ENCODE data around the gene AGAP5. TPM values are rescaled to one million over a fixed set of nuclear protein-coding genes. Genes with fewer than 3 reads are reported as not detected.

AGAP5 gene
- total RNA-seq, 4 donors from 2014 or later: 4.3 to 8.8 (median 5.4) TPM

- no peak for TF ChIP-seq CTCF (IDR thresholded peaks at IDR 0.05)
- DNase-seq (ENCODE audit: low spot score): no peak
- ATAC-seq (ENCODE audit: low FRiP score): no peak
Measured at GRCh38 chr10:73653701-73654100, 44.2 kb downstream of the AGAP5 start.

- TF ChIP-seq CTCF (IDR thresholded peaks at IDR 0.05): no peak
- ATAC-seq (ENCODE audit: low FRiP score): no peak
- DNase-seq (ENCODE audit: low spot score): no peak
Measured at GRCh38 chr10:73653195-73653594, 44.7 kb downstream of the AGAP5 start.

- DNase-seq (ENCODE audit: low spot score): no peak
- no peak for ATAC-seq (ENCODE audit: low FRiP score)
- TF ChIP-seq CTCF (IDR thresholded peaks at IDR 0.05): no peak
Measured at GRCh38 chr10:73650537-73651331, 47.2 kb downstream of the AGAP5 start.

- no peak for TF ChIP-seq CTCF (IDR thresholded peaks at IDR 0.05)
- no peak for ATAC-seq (ENCODE audit: low FRiP score)
- DNase-seq (ENCODE audit: low spot score): no peak
Measured at GRCh38 chr10:73649876-73650536, 47.9 kb downstream of the AGAP5 start.

GRCh38 chr10:73648975-73649829 lies 48.7 kb downstream of the AGAP5 start:
- peak; percentile 31 for ATAC-seq (ENCODE audit: low FRiP score)
- no peak for TF ChIP-seq CTCF (IDR thresholded peaks at IDR 0.05)
- no peak for DNase-seq (ENCODE audit: low spot score)

GRCh38 chr10:73647875-73648651 lies 49.8 kb downstream of the AGAP5 start:
- TF ChIP-seq CTCF (IDR thresholded peaks at IDR 0.05): no peak
- no peak for ATAC-seq (ENCODE audit: low FRiP score)
- DNase-seq (ENCODE audit: low spot score): no peak

Measured in omental fat pad (tissue), 4 donors.